ENCODE measurements around the gene PCDHGA1. TPM values are rescaled to one million over a fixed set of nuclear protein-coding genes. Genes with fewer than 3 reads are reported as not detected.
"Not testable (repeated sequence)": the region's sequence is repeated elsewhere in the genome, so short reads cannot be mapped to it uniquely, and the experiment has no call there.

Gene PCDHGA1
- total RNA-seq, 2 donors from 2014 or later, result 0.33 to 0.78 TPM

- DNase-seq (no peak), ATAC-seq (no peak)
- no peaks in the 10 kb centered on the region for H3K36me3 ChIP-seq (replicated peaks in 1 of 2; ENCODE audit: insufficient read depth in 1 of 2, low read depth in 2 of 2)
- TF ChIP-seq CTCF (IDR thresholded peaks at IDR 0.05), result peak in 4 of 7 experiments; percentile 19 to 36 (median 29)
- TF ChIP-seq POLR2A (IDR thresholded peaks at IDR 0.05), result no peak
- intact Hi-C loops (cut with DNase I), result no loop called here
- peaks cover 0 to 81% (median 15%) of the 10 kb centered on the region in 3 donors for H3K9me3 ChIP-seq
- 12 to 27% methylated on average over 17 to 27 of the region's 27 CpGs for WGBS, 2 donors
- no peaks in the 10 kb centered on the region for H3K27me3 ChIP-seq
- H3K4me1 ChIP-seq, result no peaks in the 10 kb centered on the region
- H3K27ac ChIP-seq, result no peak within 1 kb of the TSS
- no peak within 1 kb of the TSS for H3K4me3 ChIP-seq
Observed at GRCh38 chr5:141373673-141374317, 43.5 kb downstream of the PCDHGA1 start, which contains the start of gene PCDHGA6. Gene PCDHGA6 (plus strand): TSS chr5:141373891. CDS start chr5:141374084, 193 bp downstream.

GRCh38 chr5:141374627-141375026 lies 44.3 kb downstream of the PCDHGA1 start:
- no peak overlapping the region for H3K27ac ChIP-seq
- intact Hi-C loops (cut with DNase I), result no loop called here
- TF ChIP-seq CTCF (IDR thresholded peaks at IDR 0.05) (no peak), POLR2A (IDR thresholded peaks at IDR 0.05) (no peak)
- no peak overlapping the region for H3K4me3 ChIP-seq
- no peaks in the 10 kb centered on the region for H3K4me1 ChIP-seq
- ATAC-seq (no peak), DNase-seq (no peak)
- WGBS, 2 donors, result 49 to 66% methylated on average over 14 of the region's 14 CpGs
- peaks cover 0 to 78% (median 15%) of the 10 kb centered on the region in 3 donors for H3K9me3 ChIP-seq
- no peaks in the 10 kb centered on the region for H3K27me3 ChIP-seq
- H3K36me3 ChIP-seq (replicated peaks in 1 of 2; ENCODE audit: insufficient read depth in 1 of 2, low read depth in 2 of 2), result no peaks in the 10 kb centered on the region

GRCh38 chr5:141375444-141376155 lies 45.3 kb downstream of the PCDHGA1 start:
- H3K27ac ChIP-seq; H3K27me3 ChIP-seq; ATAC-seq; DNase-seq; H3K4me3 ChIP-seq; intact Hi-C loops (cut with DNase I); H3K36me3 ChIP-seq (replicated peaks in 1 of 2; ENCODE audit: insufficient read depth in 1 of 2, low read depth in 2 of 2); H3K4me1 ChIP-seq: not testable (repeated sequence)
- H3K9me3 ChIP-seq, result peaks cover 0 to 68% (median 11%) of the 10 kb centered on the region in 3 donors
- 38 to 39% methylated on average over 11 to 44 of the region's 48 CpGs for WGBS, 2 donors

GRCh38 chr5:141382469-141383294 lies 52.4 kb downstream of the PCDHGA1 start, which contains the start of gene PCDHGA7:
Gene PCDHGA7 (plus strand): TSS chr5:141382742. CDS start chr5:141382900, 158 bp downstream.
- Histone ChIP-seq H3K4me1 (no peaks in the 10 kb centered on the region), H3K27me3 (no peaks in the 10 kb centered on the region), H3K36me3 (replicated peaks in 1 of 2; ENCODE audit: insufficient read depth in 1 of 2, low read depth in 2 of 2) (no peaks in the 10 kb centered on the region), H3K27ac (no peak within 1 kb of the TSS), H3K9me3 (peaks cover 0 to 55% (median 3%) of the 10 kb centered on the region in 3 donors), H3K4me3 (peak within 1 kb of the TSS in 1 of 2 donors; percentile 0)
- TF ChIP-seq CTCF (IDR thresholded peaks at IDR 0.05) (peak in 3 of 7 experiments; percentile 7 to 16 (median 16)), POLR2A (IDR thresholded peaks at IDR 0.05) (no peak)
- 9 to 17% methylated on average over 24 to 37 of the region's 37 CpGs for WGBS, 2 donors
- DNase-seq (no peak), ATAC-seq (no peak)
- intact Hi-C loops (cut with DNase I), result no loop called here

- H3K27me3 ChIP-seq, result no peaks in the 10 kb centered on the region
- H3K4me1 ChIP-seq, result no peaks in the 10 kb centered on the region
- ATAC-seq (no peak), DNase-seq (no peak)
- H3K36me3 ChIP-seq (replicated peaks in 1 of 2; ENCODE audit: insufficient read depth in 1 of 2, low read depth in 2 of 2), result no peaks in the 10 kb centered on the region
- WGBS, 2 donors, result 27 to 35% methylated on average over 14 to 21 of the region's 21 CpGs
- no peak overlapping the region for H3K27ac ChIP-seq
- H3K9me3 ChIP-seq, result peaks cover 0 to 56% (median 3%) of the 10 kb centered on the region in 3 donors
- no peak overlapping the region for H3K4me3 ChIP-seq
- intact Hi-C loops (cut with DNase I), result no loop called here
- TF ChIP-seq POLR2A (IDR thresholded peaks at IDR 0.05) (no peak), CTCF (IDR thresholded peaks at IDR 0.05) (no peak)
Observed at GRCh38 chr5:141383345-141383744, 53.0 kb downstream of the PCDHGA1 start.

All from body of pancreas (tissue), 4 donors.